Activated T-helper 2 cell treated with anti-CD3 and anti-CD28 coated beads, Interferon-gamma antibody, Interleukin-2, Interleukin-4, amounts not matched to agents 10 μg/mL and 5 μg/mL and 100 μg/mL, durations not matched to agents 14 hours and 24 hours and 36 hours (primary cell): ENCODE results near the gene KCNK2. TPM values are rescaled to one million over a fixed set of nuclear protein-coding genes. Genes with fewer than 3 reads are reported as not detected.

Experiments
- DNase-seq: peaks from one replicate; pipeline ENCODE4 v3.0.0; 2021; ENCODE audit warnings: low spot score
- H3K27ac Mint-ChIP-seq: one replicate; pipeline ENCODE4 v1.8.0; 2021; ENCODE audit warnings: mixed read lengths
- H3K27me3 Mint-ChIP-seq: one replicate; pipeline ENCODE4 v1.8.0; 2021; ENCODE audit warnings: low read depth, mixed read lengths
- H3K36me3 Mint-ChIP-seq: one replicate; pipeline ENCODE4 v1.8.0; 2021; ENCODE audit warnings: low read depth, mixed read lengths
- H3K4me1 Mint-ChIP-seq: one replicate; pipeline ENCODE4 v1.8.0; 2021; ENCODE audit warnings: low read depth, mixed read lengths
- H3K4me3 Mint-ChIP-seq: one replicate; pipeline ENCODE4 v1.8.0; 2021; ENCODE audit warnings: low read depth, mild to moderate bottlenecking, moderate library complexity, mixed read lengths
- H3K9me3 Mint-ChIP-seq: one replicate; pipeline ENCODE4 v1.8.0; 2021; ENCODE audit warnings: mixed read lengths
- intact Hi-C: fragments of 100-400 bp; cut with micrococcal nuclease; formaldehyde crosslinking; loops from one replicate; pipeline ENCODE4 v1.15.1; 2023
- total RNA-seq: library from RNA; stranded (reverse); gene quantifications from 2 replicates; pipeline ENCODE4 v1.2.3, GENCODE V29; 2022

KCNK2 gene
- total RNA-seq = not detected in 2 replicates

GRCh38 chr1:215082532-215083382, at the start of gene KCNK2:
TSS of gene KCNK2 (plus strand) at chr1:215082737. CDS start at chr1:215083386, 649 bp downstream.
- peaks cover 54% of the 10 kb centered on the region for H3K27me3 Mint-ChIP-seq
- no peaks in the 10 kb centered on the region for H3K36me3 Mint-ChIP-seq
- no peak for DNase-seq
- H3K9me3 Mint-ChIP-seq = no peaks in the 10 kb centered on the region
- no peak within 1 kb of the TSS for H3K4me3 Mint-ChIP-seq
- no peaks in the 10 kb centered on the region for H3K4me1 Mint-ChIP-seq
- H3K27ac Mint-ChIP-seq = no peak within 1 kb of the TSS
- intact Hi-C loops = loop anchor here (10.0 kb wide), 1 partner anchor 442 kb away; no protein-coding TSS in a partner anchor

- Mint-ChIP-seq H3K4me1 (no peaks in the 10 kb centered on the region), H3K27me3 (no peaks in the 10 kb centered on the region), H3K9me3 (no peaks in the 10 kb centered on the region), H3K27ac (no peak overlapping the region), H3K36me3 (no peaks in the 10 kb centered on the region), H3K4me3 (no peak overlapping the region)
- DNase-seq = no peak
- intact Hi-C loops = no loop called here
These were observed 49.5 kb upstream of the KCNK2 start for GRCh38 chr1:215032911-215033526.

- H3K4me1 Mint-ChIP-seq = no peaks in the 10 kb centered on the region
- no peaks in the 10 kb centered on the region for H3K27me3 Mint-ChIP-seq
- H3K27ac Mint-ChIP-seq = no peak overlapping the region
- intact Hi-C loops = no loop called here
- no peak overlapping the region for H3K4me3 Mint-ChIP-seq
- DNase-seq = no peak
- H3K36me3 Mint-ChIP-seq = no peaks in the 10 kb centered on the region
- H3K9me3 Mint-ChIP-seq = peaks cover 4% of the 10 kb centered on the region
These were observed 42.3 kb upstream of the KCNK2 start for GRCh38 chr1:215040190-215040589.

- H3K9me3 Mint-ChIP-seq = peaks cover 4% of the 10 kb centered on the region
- H3K36me3 Mint-ChIP-seq = no peaks in the 10 kb centered on the region
- no peaks in the 10 kb centered on the region for H3K4me1 Mint-ChIP-seq
- no peak overlapping the region for H3K4me3 Mint-ChIP-seq
- no peak for DNase-seq
- no peak overlapping the region for H3K27ac Mint-ChIP-seq
- intact Hi-C loops = no loop called here
- H3K27me3 Mint-ChIP-seq = no peaks in the 10 kb centered on the region
These were observed 39.1 kb upstream of the KCNK2 start for GRCh38 chr1:215043401-215043800.

GRCh38 chr1:215044151-215044550, 38.4 kb upstream of the KCNK2 start:
- no peaks in the 10 kb centered on the region for H3K27me3 Mint-ChIP-seq
- DNase-seq = no peak
- H3K27ac Mint-ChIP-seq = no peak overlapping the region
- H3K4me3 Mint-ChIP-seq = no peak overlapping the region
- intact Hi-C loops = no loop called here
- no peaks in the 10 kb centered on the region for H3K4me1 Mint-ChIP-seq
- H3K9me3 Mint-ChIP-seq = peaks cover 4% of the 10 kb centered on the region
- no peaks in the 10 kb centered on the region for H3K36me3 Mint-ChIP-seq

GRCh38 chr1:215045698-215046308, 36.7 kb upstream of the KCNK2 start:
- no peaks in the 10 kb centered on the region for H3K4me1 Mint-ChIP-seq
- no peak for DNase-seq
- H3K4me3 Mint-ChIP-seq = no peak overlapping the region

GRCh38 chr1:215052256-215053015, 30.1 kb upstream of the KCNK2 start:
- DNase-seq = no peak
- Mint-ChIP-seq H3K4me3 (no peak overlapping the region), H3K36me3 (no peaks in the 10 kb centered on the region), H3K27me3 (no peaks in the 10 kb centered on the region), H3K4me1 (no peaks in the 10 kb centered on the region), H3K27ac (no peak overlapping the region), H3K9me3 (no peaks in the 10 kb centered on the region)
- intact Hi-C loops = no loop called here

More at GRCh38 chr1:215045698-215046308, 36.7 kb upstream of the KCNK2 start:
- Mint-ChIP-seq H3K27ac (no peak overlapping the region), H3K36me3 (no peaks in the 10 kb centered on the region), H3K27me3 (no peaks in the 10 kb centered on the region), H3K9me3 (peaks cover 4% of the 10 kb centered on the region)
- intact Hi-C loops = no loop called here

- no peaks in the 10 kb centered on the region for H3K9me3 Mint-ChIP-seq
These were observed 28.3 kb upstream of the KCNK2 start for GRCh38 chr1:215054266-215054665.

GRCh38 chr1:215055281-215055935, 27.1 kb upstream of the KCNK2 start:
- no peak for DNase-seq
- no peaks in the 10 kb centered on the region for H3K9me3 Mint-ChIP-seq
- intact Hi-C loops = no loop called here

More at GRCh38 chr1:215054266-215054665, 28.3 kb upstream of the KCNK2 start:
- no peaks in the 10 kb centered on the region for H3K27me3 Mint-ChIP-seq
- H3K27ac Mint-ChIP-seq = no peak overlapping the region
- H3K36me3 Mint-ChIP-seq = no peaks in the 10 kb centered on the region
- no peaks in the 10 kb centered on the region for H3K4me1 Mint-ChIP-seq
- intact Hi-C loops = no loop called here
- DNase-seq = no peak
- no peak overlapping the region for H3K4me3 Mint-ChIP-seq

GRCh38 chr1:215056584-215056983, 26.0 kb upstream of the KCNK2 start:
- Mint-ChIP-seq H3K27me3 (no peaks in the 10 kb centered on the region), H3K36me3 (no peaks in the 10 kb centered on the region), H3K27ac (no peak overlapping the region), H3K4me3 (no peak overlapping the region), H3K4me1 (no peaks in the 10 kb centered on the region), H3K9me3 (no peaks in the 10 kb centered on the region)
- DNase-seq = no peak
- intact Hi-C loops = no loop called here

More at GRCh38 chr1:215055281-215055935, 27.1 kb upstream of the KCNK2 start:
- H3K4me1 Mint-ChIP-seq = no peaks in the 10 kb centered on the region
- H3K4me3 Mint-ChIP-seq = no peak overlapping the region
- H3K27ac Mint-ChIP-seq = no peak overlapping the region
- H3K27me3 Mint-ChIP-seq = no peaks in the 10 kb centered on the region
- H3K36me3 Mint-ChIP-seq = no peaks in the 10 kb centered on the region

- Mint-ChIP-seq H3K9me3 (no peaks in the 10 kb centered on the region), H3K27me3 (no peaks in the 10 kb centered on the region), H3K4me1 (no peaks in the 10 kb centered on the region), H3K36me3 (no peaks in the 10 kb centered on the region), H3K27ac (no peak overlapping the region), H3K4me3 (no peak overlapping the region)
- no peak for DNase-seq
- intact Hi-C loops = no loop called here
These were observed 22.6 kb upstream of the KCNK2 start for GRCh38 chr1:215059947-215060346.

- no peaks in the 10 kb centered on the region for H3K27me3 Mint-ChIP-seq
- H3K4me1 Mint-ChIP-seq = no peaks in the 10 kb centered on the region
- H3K4me3 Mint-ChIP-seq = no peak overlapping the region
- H3K27ac Mint-ChIP-seq = no peak overlapping the region
- H3K9me3 Mint-ChIP-seq = no peaks in the 10 kb centered on the region
- intact Hi-C loops = no loop called here
- H3K36me3 Mint-ChIP-seq = no peaks in the 10 kb centered on the region
- DNase-seq = no peak
These were observed 18.2 kb upstream of the KCNK2 start for GRCh38 chr1:215064327-215064726.
